GM21515 (cell line): Measurements from ENCODE around the gene NOL4.

Experiments used
- ATAC-seq: cut with Tn5 transposase; IDR thresholded peaks from one replicate; pipeline ENCODE4 v1.9.1; 2021; ENCODE audit not compliant: unreplicated experiment

The NOL4 gene

GRCh38 chr18:34194239-34194638 lies 30.5 kb downstream of the NOL4 start:
- no peak for ATAC-seq

DNA sequence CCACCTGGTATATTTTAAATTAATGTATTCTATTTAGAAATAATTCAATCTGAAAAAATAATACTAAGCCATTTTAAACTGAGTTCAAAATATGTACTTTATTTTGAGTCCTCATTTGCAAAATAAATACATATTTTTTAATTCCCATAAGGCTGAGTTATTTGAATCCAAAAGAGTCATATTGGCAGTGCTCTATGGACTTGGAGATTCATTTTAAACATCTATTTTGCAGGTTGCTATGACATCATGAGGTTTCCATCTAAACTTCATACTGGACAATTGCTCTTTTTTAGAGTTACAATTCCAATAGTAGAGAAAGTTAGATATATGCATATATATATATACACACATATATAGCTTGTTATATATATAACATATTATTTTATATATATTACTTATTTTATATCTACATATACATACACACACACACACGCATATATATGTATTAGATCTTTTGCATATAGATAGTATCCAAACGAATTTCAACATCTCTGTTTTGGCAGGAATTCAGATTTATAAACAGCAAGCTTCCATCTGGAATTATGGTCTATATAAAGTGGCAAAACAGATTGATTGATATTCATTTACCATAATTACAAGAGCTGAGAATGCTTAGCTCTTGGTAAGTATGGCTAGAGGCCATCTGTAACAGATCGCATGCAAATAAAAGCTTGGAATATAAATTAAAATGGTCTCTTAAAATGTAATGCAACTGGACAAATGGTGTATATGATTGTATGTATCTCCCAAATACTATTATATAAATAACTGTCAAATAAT lies 34.9 kb downstream of the NOL4 start:
- ATAC-seq = no peak
